ENCODE data around the gene FGFRL1.

- TF ChIP-seq REST (IDR thresholded peaks at IDR 0.05; ENCODE audit: insufficient replicate concordance, low read depth) (no peak), CTCF (IDR thresholded peaks at IDR 0.05; ENCODE audit: insufficient read depth, low read length) (no peak), SPI1 (IDR thresholded peaks at IDR 0.05; ENCODE audit: borderline replicate concordance, low read depth) (no peak), POLR2AphosphoS5 (IDR thresholded peaks at IDR 0.05; ENCODE audit: low read depth) (no peak)
Observed at GRCh38 chr4:1002631-1003251, 8.7 kb upstream of the FGFRL1 start.
